T-helper 2 cell treated with Interferon-gamma antibody and Interleukin-4, amounts not matched to agents 100 ng/mL and 5 ng/mL, for 36 hours (primary cell): ENCODE results near the gene TIE1. TPM values are rescaled to one million over a fixed set of nuclear protein-coding genes. Genes with fewer than 3 reads are reported as not detected.

ENCODE experiments used
- intact Hi-C: fragments of 100-400 bp; cut with micrococcal nuclease; formaldehyde crosslinking; loops from one replicate; pipeline ENCODE4 v1.15.1; 2023
- total RNA-seq: library from RNA; stranded (reverse); gene quantifications from 2 replicates; pipeline ENCODE4 v1.2.3, GENCODE V29; 2022

The TIE1 gene
- total RNA-seq, 1 donor from 2014 or later, result 0.27 TPM

DNA sequence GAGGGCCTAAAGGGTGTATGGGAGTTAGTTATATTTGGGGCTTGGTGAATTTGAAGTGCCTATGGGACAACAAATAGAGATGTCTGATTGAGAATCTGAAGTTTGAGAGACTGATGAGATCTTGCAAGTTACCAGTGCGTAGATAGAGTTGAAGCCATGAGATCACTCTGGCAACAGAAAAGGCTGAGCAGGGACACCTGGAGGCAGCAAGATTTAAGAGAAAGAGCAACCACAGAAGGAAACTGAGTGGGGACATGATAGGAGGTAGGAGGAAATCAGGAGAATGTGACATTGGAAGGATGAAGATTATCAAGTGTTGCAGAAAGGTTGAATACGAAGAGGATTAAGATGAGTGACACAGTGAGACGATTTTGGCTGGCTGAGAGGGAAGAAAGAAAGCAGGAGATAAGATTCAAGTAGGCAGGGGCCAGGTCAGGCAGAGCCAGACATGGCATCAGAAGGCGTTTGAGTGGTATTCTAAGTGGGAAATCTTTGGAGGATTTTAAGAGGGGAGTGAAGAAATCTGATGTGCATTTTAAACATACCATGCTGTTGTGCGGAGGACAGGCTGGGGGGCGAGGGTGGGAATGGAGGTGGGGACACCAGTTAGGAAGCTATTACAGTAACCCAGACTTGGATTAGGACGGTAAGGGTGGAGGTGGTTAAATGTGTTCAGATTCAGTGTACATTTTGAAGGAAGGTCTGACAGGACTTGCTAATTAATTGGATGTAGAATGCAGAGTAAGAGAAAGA lies 33.8 kb downstream of the TIE1 start:
- intact Hi-C loops, result no loop called here

DNA sequence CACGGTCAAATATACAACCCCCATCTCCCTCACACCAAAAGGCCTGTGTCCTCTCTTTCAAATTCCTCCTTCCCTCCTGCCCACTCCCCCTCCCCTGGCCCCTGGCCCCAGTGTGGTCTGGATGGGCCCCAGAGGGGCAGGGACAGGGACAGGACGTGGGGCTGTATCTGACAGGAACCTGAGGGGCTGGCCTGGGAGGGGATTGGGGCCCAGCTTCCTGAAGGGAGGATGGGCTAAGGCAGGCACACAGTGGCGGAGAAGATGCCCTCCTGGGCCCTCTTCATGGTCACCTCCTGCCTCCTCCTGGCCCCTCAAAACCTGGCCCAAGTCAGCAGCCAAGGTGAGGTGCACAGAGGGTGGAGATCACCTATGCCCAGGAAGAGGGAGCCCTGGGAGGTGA lies 36.8 kb downstream of the TIE1 start, which contains the start of gene MPL:
Gene MPL, plus strand, starts transcription at position 231 of the 400 bp plus-strand sequence. Its CDS starts 31 bp downstream, at position 262.
- intact Hi-C loops, result no loop called here

DNA sequence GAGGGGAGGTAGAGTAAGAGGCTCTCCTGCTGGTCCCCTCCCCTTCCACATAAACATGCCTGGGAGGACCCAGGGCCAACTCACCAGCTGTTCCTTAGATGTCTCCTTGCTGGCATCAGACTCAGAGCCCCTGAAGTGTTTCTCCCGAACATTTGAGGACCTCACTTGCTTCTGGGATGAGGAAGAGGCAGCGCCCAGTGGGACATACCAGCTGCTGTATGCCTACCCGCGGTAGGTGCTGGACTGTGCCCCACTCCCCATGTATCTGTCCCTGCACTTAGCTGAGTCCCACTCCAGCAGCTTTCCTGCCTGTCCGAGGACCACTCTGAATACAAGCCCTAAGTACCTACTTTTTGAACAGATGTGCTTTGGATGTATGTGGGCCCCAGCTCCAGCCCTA lies 37.2 kb downstream of the TIE1 start:
- intact Hi-C loops, result no loop called here

DNA sequence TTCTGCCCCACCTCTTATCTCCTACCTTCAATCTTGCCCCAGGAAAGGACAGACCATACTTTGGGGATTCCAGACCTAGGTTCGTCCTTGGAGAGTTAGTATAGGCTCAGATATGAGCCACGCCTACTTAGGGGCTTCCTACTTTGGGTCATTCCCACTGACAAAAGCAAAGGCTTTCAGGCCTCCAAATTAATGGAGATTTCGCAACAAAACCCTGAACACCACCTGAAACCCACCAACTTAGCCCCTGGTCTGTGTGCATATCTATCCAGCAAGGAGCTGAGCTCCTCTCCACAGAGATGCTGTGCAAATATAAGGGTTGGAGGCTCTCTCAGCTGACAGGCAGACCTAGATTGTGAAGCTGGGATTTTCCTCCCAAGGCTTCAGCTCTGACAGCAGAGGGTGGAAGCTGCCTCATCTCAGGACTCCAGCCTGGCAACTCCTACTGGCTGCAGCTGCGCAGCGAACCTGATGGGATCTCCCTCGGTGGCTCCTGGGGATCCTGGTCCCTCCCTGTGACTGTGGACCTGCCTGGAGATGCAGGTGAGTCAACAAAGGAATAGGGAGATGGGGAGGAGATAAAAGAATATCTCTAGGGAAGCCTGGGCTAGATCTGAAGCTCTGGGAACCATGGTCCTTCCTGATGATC lies 38.9 kb downstream of the TIE1 start:
- intact Hi-C loops, result no loop called here

DNA sequence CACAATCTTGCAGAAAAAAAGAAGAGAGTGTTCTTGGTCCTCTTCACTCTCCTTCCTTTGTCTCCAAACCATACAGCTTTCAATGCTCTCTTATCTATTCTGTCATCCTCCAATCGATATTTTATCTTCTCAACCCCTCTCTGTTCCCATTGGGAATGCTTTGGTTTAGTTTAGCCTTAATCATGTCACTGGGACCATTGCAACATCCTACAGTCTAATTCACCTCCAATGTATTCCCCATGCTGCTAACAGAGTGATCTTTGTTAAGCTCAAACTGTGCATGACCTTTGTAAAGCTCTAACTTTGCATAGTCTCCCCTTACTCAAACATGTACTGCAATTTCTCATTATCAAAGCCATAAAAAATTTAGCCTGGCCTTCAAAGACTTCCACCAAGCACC lies 39.8 kb downstream of the TIE1 start:
- intact Hi-C loops, result no loop called here

DNA sequence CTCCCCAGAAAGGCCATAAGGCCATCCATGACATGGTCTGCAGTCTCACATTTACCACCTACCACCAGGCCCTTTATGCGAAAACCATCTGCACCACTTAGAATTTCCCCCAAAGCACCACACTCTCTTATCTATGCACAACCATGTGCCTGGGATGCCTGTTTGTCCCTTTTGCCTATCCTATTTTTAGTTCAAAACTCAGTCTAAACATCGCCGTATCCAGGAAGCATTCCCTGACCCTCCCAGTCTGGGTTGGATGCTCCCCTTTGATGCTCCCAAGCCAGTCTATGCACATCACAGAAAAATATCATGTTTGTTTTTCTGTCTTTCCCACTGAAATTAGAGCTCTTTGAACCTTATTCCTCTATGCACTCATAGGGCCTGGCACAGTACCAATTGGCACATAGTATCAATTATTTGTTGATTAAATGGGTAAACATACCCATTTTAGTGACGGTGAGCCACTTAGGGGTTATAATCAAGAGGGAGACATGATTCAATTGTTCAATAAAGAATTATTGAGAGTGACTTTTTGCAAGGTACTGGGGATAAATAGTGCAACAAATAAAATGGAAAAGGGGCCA lies 43.6 kb downstream of the TIE1 start:
- intact Hi-C loops, result no loop called here

DNA sequence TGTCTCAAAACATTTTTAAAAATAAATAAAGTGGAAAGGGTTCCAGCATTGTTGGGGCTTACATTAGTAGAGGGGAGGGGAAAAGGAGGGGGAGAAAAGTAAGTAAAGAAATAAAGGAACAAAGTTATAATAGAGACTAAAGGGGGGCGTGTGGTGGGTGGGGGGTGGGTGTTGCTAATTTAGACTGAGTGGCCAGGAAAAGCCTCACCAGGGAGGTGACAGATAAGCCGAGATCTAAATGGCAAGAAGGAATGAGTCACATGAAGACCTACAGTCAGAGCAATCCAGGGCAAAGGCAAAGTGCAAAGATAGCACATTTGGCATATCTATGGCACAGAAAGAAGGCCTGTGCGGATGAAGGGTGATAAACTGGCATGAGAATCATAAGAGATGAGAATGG lies 44.3 kb downstream of the TIE1 start:
- intact Hi-C loops, result no loop called here

DNA sequence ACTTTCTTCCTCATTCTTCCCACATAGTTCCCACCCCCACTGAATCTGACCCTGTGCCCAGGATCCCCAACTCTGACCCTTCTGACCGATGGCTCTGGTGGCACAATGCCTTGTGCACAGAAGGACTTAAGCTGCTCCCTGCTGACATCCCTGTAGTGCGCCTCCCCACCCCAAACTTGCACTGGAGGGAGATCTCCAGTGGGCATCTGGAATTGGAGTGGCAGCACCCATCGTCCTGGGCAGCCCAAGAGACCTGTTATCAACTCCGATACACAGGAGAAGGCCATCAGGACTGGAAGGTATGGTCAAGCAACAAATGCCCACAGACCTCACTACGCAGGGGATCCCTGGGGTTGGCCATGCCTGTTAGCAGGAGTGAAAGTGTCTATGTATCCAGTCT lies 45.9 kb downstream of the TIE1 start:
- intact Hi-C loops, result no loop called here

DNA sequence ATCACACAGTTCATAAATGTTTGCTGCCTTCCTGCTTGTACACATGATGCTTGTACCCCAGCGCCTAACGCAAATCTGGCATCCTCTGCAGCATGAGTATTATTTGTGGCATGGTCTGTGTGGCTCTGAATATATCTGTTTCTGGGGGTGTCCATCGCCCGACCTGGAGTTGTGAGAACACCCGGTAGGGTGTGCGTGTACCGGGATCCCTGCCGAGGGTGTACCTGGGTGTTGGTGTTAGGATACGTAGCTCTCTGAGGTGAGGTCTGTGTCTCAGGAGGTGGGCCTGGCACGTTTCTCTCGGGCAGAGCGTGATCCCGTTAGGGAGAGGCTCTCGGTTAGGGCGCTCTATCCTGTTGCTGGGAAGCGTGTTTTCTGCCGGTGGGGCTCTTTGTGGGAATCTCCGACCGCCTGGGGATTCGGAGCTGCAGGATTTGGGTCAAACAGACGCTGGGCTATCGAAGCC lies 47.6 kb downstream of the TIE1 start:
- intact Hi-C loops, result no loop called here

DNA sequence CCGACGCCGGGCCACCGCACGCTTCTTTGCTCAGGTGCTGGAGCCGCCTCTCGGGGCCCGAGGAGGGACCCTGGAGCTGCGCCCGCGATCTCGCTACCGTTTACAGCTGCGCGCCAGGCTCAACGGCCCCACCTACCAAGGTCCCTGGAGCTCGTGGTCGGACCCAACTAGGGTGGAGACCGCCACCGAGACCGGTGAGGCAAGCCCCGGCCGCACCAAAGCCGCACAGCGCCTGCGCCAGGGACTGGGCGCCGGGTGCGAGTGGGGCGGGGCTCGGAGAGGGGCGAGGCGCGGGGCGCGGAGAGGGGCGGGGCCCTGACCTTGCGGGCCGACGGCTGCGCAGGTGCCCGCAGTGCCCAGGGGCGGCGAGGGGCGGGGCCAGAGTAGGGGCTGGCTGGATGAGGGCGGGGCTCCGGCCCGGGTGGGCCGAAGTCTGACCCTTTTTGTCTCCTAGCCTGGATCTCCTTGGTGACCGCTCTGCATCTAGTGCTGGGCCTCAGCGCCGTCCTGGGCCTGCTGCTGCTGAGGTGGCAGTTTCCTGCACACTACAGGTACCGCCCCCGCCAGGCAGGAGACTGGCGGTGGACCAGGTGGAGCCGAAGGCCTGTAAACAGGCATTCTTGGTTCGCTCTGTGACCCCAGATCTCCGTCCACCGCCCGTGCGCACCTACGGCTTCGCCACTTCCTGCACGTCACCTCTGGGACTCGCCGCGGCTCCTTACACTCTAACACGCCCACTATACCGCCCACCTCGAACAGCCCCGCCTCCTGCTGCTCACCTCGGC lies 48.2 kb downstream of the TIE1 start:
- intact Hi-C loops, result no loop called here

DNA sequence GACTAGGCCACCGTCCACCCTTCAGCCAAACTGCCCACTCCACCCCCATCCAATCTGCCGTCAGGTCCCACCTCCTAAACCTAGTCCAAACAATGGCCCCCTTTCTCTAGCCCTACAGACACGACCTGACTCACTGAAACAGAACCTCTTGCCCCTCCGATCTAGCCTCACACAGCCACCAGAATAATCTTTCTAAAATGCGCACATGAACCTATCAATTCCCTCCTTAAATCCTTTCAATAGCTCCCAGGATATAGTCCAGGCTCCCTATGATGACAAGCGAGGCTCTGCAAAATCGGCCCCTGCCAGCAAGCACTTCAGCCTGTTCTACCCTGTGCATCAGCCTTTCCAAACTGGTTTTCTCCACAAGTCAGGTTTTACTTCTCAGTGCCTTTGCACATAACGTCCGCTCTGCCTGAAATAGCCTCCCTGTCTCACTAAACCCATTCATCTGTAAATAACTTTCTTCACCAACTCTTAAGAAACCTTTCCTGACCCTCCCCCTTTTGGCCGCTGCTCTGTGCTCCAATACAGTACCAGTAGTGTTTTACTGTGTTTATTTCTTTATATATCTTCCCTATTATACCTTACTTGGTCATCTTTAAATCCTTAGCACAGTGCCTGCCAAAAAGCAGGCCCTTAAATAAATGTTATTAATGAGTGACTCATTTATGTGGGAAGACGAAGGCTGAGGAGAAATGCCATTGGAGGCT lies 49.0 kb downstream of the TIE1 start:
- intact Hi-C loops, result no loop called here

DNA sequence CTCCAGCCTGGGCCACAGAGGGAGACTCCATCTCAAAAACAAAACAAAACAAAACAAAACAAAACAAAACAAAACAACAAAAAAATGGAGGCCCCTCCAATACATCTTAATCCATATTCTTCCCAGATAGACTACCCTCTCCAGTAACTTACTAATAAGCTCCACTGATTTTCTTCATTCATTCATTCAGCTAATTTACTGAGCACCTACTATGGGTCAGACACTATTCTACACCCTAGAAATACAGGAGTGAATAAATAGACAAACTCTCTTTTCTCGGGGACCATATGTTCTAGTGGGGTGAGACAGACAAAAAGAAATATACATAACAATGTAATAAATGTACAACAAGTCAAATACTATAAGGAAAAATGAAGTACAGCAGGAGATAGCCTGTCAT lies 50.2 kb downstream of the TIE1 start:
- intact Hi-C loops, result no loop called here

DNA sequence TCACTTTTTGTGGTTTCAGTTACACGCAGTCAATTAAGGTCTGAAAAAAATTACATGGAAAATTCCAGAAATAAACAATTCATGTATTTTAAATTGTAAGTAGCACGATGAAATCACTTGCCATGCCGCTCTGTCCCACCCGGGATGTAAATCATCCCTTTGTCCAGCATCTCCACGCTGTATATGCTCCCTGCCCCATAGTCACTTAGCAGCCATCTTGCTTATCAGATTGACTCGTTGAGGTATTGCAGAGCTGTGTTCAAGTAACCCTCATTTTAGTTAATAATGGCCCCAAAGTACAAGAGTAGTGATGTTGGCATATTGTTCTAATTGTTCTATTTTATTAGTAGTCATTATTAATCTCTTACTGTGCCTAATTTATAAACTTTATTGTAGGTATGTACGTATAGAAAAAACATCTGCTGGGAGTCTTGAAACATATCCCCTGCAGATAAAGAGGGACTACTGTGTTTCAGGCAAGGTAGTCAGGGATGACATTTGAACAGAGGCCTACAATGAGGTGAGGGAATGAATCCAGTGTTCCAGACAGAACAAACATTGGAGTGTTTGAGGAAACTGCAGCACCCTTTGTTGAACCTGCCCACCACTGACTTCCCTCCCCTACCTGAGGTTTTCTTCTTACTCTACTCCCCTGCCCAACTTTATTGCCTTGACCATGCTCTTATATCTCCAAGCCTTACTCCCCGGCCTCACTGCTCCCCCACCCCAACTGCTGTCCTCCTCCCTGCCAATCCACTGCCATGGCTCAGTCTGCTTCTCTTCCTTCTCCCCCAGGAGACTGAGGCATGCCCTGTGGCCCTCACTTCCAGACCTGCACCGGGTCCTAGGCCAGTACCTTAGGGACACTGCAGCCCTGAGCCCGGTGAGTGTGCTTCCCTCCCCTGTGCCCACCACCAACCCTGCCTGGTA lies 50.9 kb downstream of the TIE1 start:
- intact Hi-C loops, result no loop called here

DNA sequence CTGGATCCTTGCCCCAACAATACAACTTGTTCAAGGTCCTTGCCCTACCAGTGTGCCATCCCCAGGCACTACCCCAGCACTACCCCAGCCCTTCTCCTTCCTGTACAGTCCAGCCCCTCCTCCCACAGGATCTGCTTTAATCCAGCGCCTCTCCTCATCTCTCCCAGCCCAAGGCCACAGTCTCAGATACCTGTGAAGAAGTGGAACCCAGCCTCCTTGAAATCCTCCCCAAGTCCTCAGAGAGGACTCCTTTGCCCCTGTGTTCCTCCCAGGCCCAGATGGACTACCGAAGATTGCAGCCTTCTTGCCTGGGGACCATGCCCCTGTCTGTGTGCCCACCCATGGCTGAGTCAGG lies 51.5 kb downstream of the TIE1 start:
- intact Hi-C loops, result no loop called here

DNA sequence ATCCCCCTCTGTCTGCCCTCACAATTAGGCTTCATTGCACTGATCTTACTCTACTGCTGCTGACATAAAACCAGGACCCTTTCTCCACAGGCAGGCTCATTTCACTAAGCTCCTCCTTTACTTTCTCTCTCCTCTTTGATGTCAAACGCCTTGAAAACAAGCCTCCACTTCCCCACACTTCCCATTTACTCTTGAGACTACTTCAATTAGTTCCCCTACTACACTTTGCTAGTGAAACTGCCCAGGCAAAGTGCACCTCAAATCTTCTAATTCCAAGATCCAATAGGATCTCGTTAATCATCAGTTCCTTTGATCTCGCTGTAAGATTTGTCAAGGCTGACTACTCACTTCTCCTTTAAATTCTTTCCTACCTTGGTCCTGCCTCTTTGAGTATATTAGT lies 52.1 kb downstream of the TIE1 start:
- intact Hi-C loops, result no loop called here

DNA sequence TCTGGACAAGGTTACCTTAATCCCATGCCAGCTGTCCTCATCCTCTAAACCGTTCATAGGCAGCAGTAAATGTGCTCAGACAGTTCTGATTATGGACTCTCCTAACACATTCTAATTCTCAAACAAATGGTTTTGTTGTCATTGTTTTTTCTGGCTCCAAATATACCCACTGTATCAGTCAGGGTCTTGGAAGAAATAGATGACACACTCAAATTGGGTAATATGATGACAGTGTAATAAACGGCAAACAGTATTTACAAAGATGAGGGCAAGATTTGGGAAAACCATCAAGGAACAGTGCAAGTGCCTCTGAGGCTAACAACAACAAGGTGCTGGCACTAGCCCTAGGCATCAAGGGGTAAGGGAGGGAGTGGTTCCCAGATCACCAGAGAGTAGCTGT lies 53.7 kb downstream of the TIE1 start:
- intact Hi-C loops, result no loop called here

DNA sequence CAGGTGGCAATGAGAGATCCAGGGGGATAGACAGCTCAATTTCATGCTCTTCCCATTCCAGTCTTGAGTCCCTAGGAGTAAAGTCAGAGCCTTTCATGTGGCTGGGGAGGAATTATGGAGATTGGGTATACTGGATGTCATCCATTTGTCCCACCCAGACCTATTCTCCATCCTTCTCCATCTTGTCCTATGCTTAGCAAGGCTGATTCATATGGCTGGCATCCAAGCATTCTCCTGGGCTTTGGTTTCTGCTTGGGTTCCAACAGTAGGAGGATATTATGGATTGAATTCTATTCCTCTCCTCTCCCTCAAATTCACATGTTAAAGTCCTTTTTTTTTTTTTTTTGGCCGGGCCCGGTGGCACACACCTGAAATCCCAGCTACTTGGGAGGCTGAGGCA lies 54.2 kb downstream of the TIE1 start:
- intact Hi-C loops, result no loop called here

DNA sequence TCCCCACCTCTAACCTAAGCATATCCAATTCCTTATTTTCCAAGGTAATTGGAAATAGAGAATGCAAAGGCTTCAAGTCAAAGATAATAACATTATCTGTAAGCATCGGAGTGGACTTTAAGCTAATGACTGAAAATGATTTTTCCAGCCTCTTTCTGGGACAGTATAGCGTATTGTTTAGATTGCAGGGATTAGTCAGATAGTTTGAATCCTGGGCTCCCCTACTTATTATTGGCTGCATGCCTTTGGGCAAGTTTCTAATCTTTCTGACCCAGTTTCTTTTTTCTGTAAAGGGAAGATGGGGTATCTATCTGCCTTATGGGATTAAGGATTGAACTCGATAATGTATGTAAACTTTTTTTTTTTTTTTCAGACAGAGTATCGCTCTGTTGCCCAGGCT lies 56.5 kb downstream of the TIE1 start:
- intact Hi-C loops, result no loop called here

DNA sequence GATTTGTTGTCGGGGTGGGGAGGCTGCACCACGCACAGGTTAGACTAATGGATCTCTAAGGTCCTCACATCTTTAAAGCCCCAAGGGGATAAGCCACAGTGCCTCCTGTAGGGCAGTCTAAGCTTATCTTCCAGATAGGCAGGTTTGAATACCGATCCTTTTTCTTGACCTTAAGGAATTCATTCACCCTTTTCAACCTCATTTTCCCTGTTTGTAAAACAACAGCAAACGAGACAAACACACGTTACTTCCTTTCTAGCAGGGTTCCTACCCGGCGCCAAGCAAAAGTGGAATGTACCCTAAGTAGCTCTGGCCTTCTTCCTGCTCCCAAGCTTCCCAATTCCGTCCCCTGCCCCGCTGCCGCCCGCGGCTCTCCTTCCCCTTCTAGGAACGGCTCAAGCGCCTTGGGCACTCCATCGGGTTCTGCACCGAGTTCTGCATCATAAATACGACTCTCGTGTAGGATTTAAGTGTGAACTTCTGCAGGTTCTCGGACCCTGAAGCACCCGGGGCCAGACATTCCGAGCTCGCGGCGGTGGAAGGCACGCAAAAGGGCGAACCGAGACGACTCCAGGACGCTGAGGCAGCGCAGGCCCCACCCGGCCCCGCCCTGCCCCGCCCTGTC lies 57.5 kb downstream of the TIE1 start:
- intact Hi-C loops, result loop anchor here (1.0 to 2.0 kb wide), 5 partner anchors 10 to 901 kb away; partner anchors contain the start of genes ELOVL1, MED8, PPCS and SZT2
